GM23338 (cell line): ENCODE results near the gene ABHD12. TPM values are rescaled to one million over a fixed set of nuclear protein-coding genes. Genes with fewer than 3 reads are reported as not detected.

ENCODE experiments used
- CTCF ChIP-seq, 2 experiments: fragments of 200-600 bp in 1 of 2; sonication (generic) in 1 of 2; conservative IDR thresholded peaks; 2 replicates each; pipeline versions ENCODE4 v1.5.1 to v1.6.1; 2016 to 2017; ENCODE audit warnings: antibody characterized with exemption in 2 of 2, low read depth in 2 of 2, mild to moderate bottlenecking in 2 of 2, moderate library complexity in 1 of 2
- ETS1 ChIP-seq: IDR thresholded peaks from 2 replicates; pipeline ENCODE4 v1.6.1; 2016; ENCODE audit warnings: antibody characterized with exemption
- EZH2 ChIP-seq: fragments of 200-600 bp; sonication (generic); IDR thresholded peaks from one replicate; pipeline ENCODE4 v1.8.0; 2017; ENCODE audit warnings: antibody characterized with exemption, mild to moderate bottlenecking, low read depth; ENCODE audit not compliant: unreplicated experiment
- JUNB ChIP-seq: IDR thresholded peaks from one replicate; pipeline ENCODE4 v1.6.1; 2016; ENCODE audit warnings: antibody characterized with exemption; ENCODE audit not compliant: unreplicated experiment
- NANOG ChIP-seq: IDR thresholded peaks from 2 replicates; pipeline ENCODE4 v1.6.1; 2016; ENCODE audit warnings: antibody characterized with exemption, borderline replicate concordance
- POLR2AphosphoS5 ChIP-seq: IDR thresholded peaks from 2 replicates; pipeline ENCODE4 v1.6.1; 2016; ENCODE audit warnings: antibody characterized with exemption, low read depth
- ZNF114 ChIP-seq: fragments of 250-450 bp; sonication (Bioruptor Pico); IDR thresholded peaks from 2 replicates; pipeline ENCODE4 v1.5.0; 2020; ENCODE audit warnings: mild to moderate bottlenecking, moderate library complexity
- ZNF331 ChIP-seq: fragments of 250-450 bp; sonication (Bioruptor Pico); IDR thresholded peaks from 2 replicates; pipeline ENCODE4 v1.5.0; 2020; ENCODE audit warnings: low read depth, mild to moderate bottlenecking, moderate library complexity
- ZNF462 ChIP-seq: fragments of 250-450 bp; sonication (Bioruptor Pico); IDR thresholded peaks from 2 replicates; pipeline ENCODE4 v1.5.0; 2020; ENCODE audit warnings: mild to moderate bottlenecking, moderate library complexity
- polyA plus RNA-seq: library from polyadenylated mRNA; unstranded; fragments of >200 nt; fragmentation: Nextera tagmentation; extraction: Ambion mirVana; gene quantifications from 2 replicates; pipeline ENCODE4 v1.2.1, GENCODE V29; 2016
- total RNA-seq: library from RNA; depleted of rRNA; stranded (reverse); fragments of >200 nt; shearing (Covaris generic); gene quantifications from 2 replicates; pipeline ENCODE4 v1.2.3, GENCODE V29; 2014

ABHD12 gene
- total and polyA plus RNA-seq, 2 experiments from 2014 or later, result 40.2 to 57.8 TPM

- TF ChIP-seq ZNF462 (CRISPR knock-in tag) (no peak), ZNF331 (no peak), ZNF114 (CRISPR knock-in tag) (no peak), POLR2AphosphoS5 (no peak), NANOG (no peak), ETS1 (no peak), CTCF (conservative IDR thresholded peaks at IDR 0.05; ENCODE audit: low read depth in 2 of 2) (no peak), EZH2 (no peak), JUNB (no peak)
Observed at GRCh38 chr20:25277051-25277801, 113.4 kb downstream of the ABHD12 start (continued).
